Measurements from ENCODE around the gene CRAMP1.
A peak's percentile ranks its signal among the peaks of the same experiment; 100 is the strongest.

Gene CRAMP1

DNA sequence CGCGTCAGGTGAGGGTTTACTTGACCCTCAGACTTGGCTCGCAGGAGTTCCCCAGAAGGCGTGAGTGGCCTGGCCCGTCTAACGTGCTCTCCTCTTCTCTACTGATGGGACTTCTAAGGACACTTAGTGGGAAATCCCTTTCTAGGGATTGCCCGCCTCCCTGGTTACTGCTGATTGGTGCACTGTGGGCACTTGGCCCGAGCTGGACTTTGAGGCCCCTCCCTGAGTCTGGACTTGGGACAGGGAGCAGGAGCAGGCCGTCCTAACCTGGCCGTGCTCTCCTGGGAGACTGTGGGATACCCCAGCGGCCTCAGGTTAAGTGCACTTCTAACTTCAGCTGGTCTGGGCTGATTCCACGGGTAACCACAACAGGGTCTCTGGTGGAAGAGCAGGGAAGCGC is 15.0 kb upstream of the CRAMP1 start:
- no peak for DNase-seq

GRCh38 chr16:1601031-1601430 is 11.1 kb upstream of the CRAMP1 start:
- no peak for DNase-seq

DNA sequence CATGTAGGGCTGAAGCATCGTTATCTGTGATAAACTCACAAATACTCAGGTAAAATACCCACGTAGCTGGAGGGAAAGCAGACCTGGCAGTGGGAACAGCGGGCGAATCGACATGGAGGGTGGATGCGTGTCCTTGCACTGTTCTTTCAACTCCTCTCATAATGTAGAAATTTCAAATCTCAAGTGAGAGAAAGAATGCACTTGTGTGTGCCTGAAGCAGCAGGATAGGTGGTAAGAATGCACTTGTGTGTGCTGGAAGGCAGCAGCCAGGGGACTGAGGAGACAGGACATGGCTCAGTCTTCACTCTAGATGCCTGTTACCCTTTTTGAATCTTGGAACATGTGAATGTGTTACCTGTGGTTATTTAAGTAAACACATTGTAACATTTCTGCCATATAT is 10.7 kb upstream of the CRAMP1 start:
- DNase-seq: no peak

DNA sequence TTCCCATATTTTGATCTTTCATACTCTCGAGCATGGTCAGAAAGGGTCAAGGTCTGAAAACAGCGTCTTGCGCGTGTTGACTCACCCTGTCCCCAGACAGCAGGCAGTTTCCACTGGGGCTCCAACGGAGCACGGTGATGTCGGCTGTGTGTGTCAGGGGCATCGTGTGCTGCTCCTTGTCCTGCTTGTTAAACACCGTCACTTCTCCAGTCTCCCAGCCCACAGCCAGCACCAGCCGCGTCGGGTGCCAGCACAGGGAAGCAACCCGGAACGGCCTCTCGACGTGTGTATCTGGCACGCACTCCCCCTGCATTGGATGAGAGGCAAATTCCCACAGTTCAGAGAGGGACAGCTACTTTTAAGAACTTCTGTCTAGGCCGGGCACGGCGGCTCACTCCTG is 9.9 kb upstream of the CRAMP1 start:
- DNase-seq: no peak

- DNase-seq: no peak
Observed at GRCh38 chr16:1606774-1607173, 5.4 kb upstream of the CRAMP1 start.

DNA sequence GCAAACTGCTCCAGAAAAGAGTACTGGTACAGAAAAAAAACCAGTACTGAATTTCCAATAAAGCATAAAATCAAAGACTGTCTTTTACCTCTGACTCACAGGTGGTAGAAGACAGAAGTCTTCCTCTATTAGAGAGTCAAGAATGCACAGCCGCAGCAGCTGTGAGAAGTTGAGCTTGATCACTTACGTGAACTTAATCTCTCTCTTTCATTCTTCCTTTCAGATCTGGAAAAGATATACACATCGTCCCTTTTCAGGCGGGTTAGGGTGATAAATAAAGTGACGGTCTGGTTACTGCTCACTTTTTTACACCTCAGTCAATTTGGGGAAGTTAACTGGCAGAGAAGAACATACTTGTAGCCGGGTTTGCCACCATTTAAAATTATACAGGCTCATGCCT is 4.2 kb upstream of the CRAMP1 start:
- no peak for DNase-seq

DNA sequence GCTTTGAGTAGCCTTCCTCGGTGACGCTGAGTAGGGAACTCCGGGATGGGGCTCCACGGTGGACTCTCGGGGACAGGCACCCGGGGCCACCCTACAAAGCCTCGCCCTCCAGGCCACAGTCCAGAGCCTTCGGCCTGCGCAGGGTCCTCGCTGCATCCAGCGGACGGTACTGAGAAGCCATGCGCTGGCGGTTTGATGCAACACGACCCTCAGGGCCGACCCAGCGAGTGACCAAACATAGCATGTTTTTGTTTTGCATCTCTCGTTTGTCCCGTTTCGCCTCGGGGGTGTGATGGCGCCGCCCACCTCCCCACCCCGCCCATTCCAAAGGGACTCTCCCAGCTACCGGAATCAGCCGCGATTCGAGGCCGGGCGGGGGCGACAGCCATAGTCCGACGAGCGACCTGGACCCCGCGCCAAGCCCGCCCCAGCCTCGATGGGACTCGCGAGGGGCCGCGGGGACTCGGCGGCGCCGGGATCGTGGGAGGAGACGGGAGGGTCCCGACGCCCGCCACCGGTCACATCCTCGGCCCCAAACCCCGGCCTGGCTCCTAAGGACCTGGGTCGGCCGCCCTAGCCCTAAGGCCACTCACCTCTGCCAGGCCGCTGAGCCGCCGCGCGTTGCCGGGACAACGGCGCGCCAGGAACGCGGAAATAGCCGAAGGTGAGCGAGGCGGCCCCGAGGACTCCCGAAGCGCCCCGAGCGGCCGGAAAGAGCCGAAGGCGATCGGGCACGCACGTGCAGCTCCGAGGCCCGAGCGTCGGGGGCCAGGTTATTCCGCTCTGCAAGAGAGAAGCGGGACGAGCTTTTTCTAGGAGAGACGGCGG is 1.9 kb upstream of the CRAMP1 start:
- DNase-seq: peak; percentile 92

GRCh38 chr16:1610899-1611632 is 1.1 kb upstream of the CRAMP1 start:
- DNase-seq: peak; percentile 31

- DNase-seq: no peak
Observed at GRCh38 chr16:1613211-1613622, 1.1 kb downstream of the CRAMP1 start.

DNA sequence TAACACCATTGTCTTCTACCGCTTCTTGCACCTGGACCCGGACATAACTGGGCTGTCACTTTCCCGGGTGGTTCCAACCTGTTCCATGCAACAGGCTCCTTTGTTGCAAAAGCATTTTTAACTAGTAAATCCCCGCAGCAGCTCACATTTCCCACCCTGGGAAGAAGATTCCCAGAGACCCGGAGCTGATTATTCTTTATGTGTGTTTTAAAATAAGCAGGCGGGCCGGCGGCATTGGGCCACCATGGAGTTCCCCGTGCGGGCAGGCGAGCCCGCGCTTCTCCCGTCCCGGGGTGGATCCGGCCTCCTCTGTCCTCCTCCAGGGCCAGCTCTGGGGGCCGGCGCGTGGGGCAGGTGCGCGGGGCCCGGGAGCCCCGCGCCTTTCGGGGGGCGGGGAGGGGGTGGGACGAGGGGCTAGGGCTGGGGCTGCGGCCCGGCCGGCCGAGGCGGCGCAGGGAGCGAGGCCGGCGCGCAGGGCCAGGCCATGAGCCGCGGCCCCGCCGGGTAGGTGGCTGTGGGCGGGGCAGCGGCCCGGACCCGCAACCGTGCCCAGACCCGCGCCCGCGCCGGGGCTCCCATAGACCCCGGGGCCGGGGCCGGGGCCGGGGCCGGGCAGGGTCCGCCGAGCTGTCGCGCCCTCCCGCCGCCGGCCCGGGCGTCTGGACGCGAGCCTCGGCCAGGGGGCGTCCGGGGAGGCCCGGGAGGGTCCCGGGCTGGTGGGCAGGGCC is 1.7 kb downstream of the CRAMP1 start:
- DNase-seq: no peak

GRCh38 chr16:1614456-1615102 is 2.4 kb downstream of the CRAMP1 start:
- DNase-seq: peak; percentile 25

- no peak for DNase-seq
Observed at GRCh38 chr16:1615761-1616160, 3.6 kb downstream of the CRAMP1 start.

DNA sequence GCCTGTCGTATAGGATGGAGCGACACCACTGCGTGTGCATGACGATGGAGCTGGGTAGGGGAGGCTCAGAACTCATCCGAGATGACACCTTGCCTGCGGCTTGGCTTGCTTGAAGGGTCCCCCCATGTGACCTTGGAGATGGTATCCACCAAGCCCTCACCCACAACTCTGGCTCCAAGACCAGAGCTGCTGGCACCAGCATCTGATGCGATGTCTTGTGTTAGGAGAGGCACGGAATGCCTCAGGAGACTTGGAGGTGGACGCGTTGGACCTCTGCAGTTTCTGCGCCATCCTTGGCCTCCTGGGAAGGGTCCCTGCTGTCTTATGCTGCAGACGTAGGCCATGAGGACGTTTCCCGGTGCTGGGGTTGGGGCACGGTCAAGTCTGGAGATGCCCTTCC is 7.8 kb downstream of the CRAMP1 start:
- no peak for DNase-seq

DNA sequence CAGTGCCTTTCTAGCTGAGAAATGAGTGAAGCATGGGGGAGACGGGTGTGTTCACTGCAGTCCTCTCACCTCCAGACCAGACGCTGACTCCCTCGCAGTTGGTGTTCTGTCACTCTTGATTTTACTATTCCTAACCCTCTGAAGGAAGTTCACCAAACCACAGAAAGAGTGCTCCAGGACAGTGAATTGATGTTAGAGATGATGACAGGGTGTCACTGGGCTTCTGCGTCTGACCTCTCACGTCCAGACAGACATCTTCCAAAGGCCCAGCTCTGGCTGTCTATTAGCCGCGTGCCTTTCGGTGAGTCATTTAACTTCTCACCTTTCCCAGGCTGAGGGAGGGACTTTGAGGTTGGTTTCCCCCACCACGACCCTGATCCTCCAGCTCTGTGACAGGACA is 8.2 kb downstream of the CRAMP1 start:
- DNase-seq: no peak

DNA sequence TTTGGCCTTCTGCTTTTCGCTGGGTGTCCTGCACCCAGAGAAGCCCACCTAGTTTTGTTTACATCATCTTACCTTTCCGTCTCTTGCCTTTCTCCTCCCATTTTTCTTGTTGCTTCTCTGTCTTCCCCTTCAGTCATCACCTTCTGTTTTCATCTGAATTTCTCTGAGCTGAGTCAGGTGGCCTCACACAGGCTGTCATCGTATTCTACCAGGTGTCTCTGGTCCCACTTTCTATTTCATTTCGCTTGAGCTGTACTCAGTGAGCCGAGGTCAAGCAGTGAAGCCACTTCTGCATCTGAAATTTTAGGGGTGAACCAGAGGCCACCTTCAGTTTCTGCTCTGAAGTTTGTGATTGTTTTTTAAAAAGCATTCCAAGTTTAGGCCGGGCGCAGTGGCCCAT is 9.7 kb downstream of the CRAMP1 start:
- DNase-seq: no peak

DNA sequence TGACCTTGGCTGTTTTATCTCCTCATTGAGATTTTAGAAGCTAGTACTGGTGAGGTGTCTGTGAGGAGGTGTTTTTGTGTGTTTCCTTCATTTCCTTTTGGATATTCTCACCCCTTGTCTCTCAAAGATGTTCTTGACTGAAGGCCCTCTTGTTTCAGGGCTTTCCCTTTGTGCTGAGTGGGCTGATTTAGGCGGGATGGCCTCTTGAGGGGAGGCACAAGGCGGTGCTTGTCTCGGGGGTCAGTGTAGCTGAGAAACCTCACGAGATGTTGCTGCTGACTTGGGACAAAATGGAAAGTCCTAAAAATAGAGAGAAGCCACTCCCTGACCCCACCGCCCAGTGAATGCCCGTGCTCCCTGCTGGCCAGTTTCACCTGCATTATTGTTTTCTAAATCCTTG is 14.2 kb downstream of the CRAMP1 start:
- no peak for DNase-seq

DNA sequence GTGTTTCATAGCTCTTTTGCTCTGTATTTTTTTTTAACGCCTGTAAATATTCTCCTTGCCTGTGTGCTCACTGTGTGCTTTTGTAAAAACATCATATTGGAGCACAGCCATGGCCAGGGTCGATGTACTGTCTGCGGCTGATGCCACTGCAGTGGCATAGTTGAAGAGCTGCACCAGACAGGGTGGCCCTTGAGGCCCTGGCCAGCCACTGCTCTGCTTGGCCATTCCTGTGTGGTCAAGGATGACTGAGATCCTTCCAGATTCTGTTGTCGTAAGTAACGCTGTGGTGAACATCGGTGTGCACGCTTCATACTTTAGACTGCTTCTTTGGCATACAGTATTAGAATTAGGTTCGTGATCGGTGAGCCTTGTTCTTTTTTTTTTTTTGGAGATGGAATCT is 14.6 kb downstream of the CRAMP1 start:
- DNase-seq: no peak

- no peak for DNase-seq
Observed at GRCh38 chr16:1630450-1631213, 18.5 kb downstream of the CRAMP1 start.

- DNase-seq: no peak
Observed at GRCh38 chr16:1631230-1631629, 19.1 kb downstream of the CRAMP1 start.

DNA sequence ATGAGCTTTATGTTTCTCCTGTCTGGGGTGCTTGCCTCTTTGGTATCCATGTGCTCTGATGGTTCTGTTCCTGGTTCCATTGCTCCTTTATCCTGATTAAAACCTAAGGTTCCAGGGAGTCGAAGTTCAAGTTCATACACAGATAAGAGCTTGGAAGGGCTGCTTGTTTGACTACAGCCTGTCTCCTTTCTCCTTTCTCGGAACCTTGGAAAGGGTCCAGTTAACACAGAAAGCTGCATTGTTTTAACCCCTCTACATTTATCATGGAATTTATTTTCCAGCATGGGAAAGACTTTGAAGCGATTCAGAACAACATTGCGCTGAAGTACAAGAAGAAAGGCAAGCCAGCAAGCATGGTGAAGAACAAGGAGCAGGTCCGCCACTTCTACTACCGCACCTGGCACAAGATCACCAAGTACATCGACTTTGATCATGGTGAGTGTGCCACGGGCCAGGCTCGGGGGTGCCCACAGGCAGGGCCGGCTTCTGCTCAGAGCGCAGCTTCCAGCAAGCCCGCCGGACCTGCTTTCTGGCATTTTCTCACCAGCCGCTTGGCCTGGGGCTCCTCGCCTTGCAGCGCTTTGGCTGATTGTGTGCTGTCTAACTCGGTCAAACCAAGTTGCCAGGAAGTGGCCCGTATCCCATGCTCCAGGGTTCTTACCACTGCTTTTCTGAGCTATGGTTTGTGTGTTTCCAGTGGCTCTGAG is 19.9 kb downstream of the CRAMP1 start:
- no peak for DNase-seq

GRCh38 chr16:1632638-1632970 is 20.4 kb downstream of the CRAMP1 start:
- DNase-seq: no peak

- DNase-seq: no peak
Observed at GRCh38 chr16:1633310-1633709, 21.1 kb downstream of the CRAMP1 start.

Data from activated naive CD4-positive, alpha-beta T cell treated with anti-CD3 and anti-CD28 coated beads, Interleukin-2, amount 50 U/mL, for 16 hours (primary cell).